Activated naive CD4-positive, alpha-beta T cell treated with anti-CD3 and anti-CD28 coated beads, Interleukin-2, amount 50 U/mL, for 16 hours (primary cell): Measurements from ENCODE around the gene ATG2B.

Experiments used
- DNase-seq: peaks from one replicate; pipeline ENCODE4 v3.0.0-alpha.2; 2020

The ATG2B gene

DNA sequence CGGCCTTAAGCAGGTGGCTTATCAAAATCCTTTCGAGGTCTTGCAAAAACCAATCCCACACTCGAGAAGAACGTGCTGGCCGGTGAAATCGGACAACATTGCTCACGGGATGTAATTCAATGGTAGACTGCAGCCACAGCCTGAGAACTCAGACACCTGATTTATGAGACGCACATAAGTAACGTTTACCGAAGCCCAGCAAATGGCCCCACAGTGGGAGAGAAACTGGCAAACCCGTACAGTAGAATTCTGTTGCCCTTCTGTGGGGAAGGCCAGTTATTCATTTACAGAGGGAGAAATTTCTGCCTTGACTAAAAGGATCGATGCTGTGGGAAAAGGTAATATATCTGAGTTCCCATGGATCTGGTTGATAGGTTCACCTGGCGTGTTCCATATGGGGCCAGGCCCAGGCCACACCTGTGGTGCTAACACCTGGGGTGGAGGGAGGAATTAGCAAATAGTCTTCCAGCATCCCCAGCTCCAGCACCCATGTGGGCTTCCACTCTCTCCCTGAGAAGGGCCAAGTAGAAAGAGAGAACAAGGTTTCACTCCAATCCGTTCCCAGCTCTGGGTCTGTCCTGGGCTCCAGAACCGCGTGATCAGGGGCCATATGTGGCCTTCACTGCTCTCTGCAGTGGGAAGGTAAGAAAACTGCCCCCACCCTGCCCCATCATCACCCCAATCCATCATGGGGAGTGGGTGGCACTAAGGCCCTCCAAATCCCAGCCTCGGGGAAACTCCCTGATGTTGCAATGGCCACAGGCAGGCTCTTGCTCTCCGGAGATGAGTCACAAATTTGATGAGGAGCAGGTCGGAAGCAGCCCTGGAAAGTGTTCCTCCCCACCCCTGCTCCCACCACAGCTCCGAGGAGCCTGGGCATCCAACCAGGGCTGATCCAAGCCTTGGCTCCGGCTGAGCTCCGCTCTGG is 94.4 kb downstream of the ATG2B start:
- no peak for DNase-seq

DNA sequence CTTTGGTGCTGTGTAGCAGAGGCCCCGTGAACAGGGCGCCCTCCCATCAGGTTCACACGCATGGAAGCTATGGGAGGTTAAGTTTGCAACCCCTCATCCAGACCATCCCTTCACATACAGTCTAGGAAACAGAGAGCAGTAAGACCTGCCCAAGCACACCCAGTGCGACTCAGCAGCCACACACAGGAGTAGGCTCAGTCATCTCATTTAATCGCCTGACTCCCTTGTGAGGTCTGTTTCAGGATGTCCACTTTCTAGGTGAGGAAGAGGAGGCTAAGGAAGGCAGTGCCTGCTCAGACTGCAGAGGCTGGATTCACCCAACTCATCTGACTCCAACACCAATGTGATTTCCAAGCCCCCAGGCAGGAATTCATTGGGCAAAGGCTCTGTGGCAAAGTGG is 95.2 kb downstream of the ATG2B start:
- DNase-seq, result no peak

DNA sequence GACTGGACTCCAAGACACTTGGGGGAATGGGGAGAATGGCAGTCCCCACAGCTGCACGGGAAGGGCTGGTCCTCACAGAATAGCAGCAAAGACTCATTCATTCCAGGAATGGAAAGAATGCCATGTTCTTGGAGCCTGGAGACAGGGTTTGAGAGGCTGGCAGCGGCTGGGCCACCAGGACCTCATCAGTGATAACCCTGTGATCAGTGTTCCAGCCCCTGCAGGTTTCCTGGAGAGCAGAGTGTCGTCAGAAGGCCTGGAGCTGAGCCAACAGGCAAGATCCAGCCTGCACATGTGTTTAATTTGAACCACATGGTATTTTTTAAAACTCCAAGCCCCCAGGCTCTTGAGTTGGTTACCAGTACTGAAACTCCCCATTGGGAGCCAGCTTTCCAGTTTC is 95.8 kb downstream of the ATG2B start:
- no peak for DNase-seq

DNA sequence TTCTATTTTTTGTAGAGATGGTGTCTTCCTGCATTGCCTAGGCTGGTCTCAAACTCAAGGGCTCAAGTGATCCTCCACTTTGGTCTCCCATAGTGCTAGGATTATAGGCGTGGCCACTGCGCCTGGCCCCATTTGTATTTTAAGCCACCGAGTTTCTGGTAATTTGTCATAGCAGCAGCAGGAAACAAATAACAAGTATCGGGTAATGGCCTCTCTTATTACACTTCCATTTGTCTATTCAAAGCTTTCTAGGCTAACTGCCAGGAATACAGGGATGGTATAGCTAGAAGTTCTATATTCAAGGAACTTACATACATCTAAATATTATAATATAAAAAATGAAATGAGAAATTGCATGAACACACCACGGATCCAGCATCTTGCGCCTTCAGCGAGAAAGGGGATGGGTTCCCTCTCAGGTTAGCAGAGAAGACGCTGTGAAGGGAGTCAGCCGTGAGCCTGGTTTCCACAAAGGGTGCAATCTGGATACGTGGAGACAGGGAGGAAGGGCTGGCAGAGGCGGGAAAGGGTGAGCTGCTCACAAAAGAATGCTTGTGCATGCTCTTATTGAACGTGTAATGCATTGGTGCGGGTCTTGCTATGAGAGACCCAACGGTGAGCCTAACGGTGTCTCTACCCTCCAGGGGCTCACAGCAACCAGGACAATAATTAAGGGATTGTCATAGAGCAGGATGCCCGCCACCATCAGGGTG is 97.6 kb downstream of the ATG2B start:
- DNase-seq, result no peak

DNA sequence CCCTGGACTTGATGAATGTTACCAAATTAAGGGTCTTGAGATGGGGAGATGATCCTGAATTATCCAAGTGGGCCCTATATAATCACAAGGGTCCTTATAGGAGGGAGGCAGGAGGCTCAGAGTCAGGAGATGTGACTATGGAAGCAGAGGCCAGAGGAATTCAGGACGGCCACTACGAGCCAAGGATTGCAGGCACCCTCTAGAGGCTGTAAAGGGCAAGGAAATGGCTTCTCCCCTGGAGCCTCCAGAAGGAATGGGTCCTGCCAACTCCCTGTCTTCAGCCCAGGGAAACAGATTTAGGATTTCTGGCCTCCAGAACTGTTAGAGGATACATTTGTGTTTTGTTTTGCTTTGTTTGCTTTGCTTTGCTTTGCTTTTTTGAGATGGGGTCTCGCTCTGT is 98.3 kb downstream of the ATG2B start:
- no peak for DNase-seq

DNA sequence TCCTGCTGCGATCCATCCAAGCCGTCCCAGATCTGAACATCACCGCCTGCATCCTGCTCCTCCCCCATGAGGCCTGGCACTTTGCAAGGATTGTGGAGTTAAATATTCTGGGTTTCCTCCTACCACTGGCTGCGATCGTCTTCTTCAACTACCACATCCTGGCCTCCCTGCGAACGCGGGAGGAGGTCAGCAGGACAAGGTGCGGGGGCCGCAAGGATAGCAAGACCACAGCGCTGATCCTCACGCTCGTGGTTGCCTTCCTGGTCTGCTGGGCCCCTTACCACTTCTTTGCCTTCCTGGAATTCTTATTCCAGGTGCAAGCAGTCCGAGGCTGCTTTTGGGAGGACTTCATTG is 99.0 kb downstream of the ATG2B start:
- no peak for DNase-seq

DNA sequence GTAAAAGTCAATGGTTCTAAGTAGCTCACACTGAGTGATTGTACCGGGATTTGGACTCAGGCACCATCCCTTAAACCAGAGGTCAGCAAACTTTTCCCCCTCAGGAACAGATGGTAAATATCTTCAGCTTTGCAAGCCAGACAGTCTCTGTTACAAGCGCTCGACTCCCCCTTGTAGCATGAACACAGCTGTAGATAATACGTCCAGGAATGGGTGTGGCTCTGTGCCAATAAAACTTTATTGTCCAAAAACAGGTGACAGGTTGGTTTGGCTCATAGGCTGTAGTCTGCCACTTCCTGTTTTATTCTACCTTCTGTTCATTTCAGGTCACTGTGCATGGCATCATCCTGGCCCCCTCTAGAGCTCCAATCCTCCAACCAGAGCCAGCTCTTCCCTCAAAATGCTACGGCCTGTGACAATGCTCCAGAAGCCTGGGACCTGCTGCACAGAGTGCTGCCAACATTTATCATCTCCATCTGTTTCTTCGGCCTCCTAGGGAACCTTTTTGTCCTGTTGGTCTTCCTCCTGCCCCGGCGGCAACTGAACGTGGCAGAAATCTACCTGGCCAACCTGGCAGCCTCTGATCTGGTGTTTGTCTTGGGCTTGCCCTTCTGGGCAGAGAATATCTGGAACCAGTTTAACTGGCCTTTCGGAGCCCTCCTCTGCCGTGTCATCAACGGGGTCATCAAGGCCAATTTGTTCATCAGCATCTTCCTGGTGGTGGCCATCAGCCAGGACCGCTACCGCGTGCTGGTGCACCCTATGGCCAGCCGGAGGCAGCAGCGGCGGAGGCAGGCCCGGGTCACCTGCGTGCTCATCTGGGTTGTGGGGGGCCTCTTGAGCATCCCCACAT is 99.6 kb downstream of the ATG2B start:
- no peak for DNase-seq

DNA sequence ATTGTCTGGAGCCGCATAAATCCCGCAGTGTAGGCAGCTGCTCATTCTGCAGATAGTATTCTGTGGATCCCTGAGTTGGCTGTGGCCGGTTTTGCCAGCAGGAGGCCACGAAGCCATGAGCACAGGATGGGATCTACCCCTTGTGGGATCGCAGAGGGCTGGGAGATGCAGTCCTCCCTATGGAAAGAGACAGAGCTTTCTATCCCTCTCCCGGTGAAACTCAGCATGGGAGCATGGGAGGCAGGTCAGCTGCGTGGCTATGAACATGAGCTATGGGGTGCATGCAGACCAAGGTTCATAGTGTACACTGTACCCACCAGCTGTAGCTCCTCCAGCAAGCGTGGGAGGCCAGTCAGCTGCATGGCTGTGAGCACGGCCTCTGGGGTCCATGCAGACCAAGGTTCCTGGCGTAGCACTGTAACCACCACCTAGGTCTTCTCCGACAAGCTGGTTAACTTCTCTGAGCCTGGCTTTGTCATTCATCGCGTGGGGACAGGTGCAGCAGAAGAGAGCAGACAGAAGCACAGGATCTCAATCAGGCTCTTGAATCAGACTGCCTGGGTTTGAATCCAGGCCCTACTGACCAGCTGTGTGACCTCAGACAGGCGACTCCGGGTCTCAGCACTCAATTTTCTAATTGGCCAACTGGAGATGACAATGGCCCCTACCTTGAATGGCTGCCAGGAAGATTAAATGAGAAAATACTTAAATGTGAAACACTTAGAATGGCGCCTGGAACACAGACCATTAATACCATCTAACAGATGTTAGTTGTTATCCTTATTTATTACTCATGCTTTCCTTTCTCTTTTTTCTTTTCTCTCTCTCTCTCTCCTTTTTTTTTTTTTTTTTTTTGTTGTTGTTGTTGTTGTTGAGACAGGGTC is 101.1 kb downstream of the ATG2B start:
- DNase-seq, result no peak

DNA sequence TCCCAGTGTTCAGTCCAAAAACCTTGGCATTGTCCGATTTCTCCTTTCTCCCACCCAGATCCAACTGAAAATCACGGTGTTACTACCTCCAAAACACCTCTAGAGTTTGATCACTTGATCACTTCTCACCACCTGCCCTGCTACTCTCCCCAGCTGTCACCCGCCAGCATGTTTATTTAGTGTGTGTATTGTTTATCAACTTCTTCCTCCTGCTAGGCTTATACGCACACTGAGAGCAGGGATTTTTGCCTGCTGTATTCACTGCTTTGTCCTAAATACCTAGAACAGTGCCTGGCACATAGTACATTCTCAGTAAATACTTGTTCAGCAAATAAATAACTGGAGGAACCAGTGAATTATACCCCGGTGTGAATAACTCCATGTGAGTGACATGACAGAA is 102.1 kb downstream of the ATG2B start:
- no peak for DNase-seq

DNA sequence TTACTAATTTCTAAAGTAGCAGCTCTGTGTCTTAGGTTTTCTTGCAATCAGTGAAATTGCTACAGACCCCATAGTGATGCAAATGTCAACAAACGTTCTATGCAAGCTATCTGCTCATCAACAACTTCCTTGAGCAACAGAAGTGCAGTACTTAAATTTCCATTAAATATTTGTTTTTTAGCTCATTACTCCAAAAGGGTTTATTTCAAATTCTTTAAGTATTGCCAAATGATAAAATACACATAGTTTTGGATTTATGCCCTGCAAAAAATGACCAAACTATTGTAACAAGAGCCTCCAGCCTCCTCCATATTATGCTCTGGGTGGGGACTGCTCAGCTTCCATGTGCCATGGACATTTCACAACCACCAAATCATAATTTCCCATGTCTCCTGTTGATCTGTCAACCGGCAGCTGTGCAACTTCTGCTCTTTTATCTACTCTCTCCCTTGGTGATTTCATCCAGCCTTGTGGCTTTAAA is 102.8 kb downstream of the ATG2B start:
- DNase-seq, result no peak

DNA sequence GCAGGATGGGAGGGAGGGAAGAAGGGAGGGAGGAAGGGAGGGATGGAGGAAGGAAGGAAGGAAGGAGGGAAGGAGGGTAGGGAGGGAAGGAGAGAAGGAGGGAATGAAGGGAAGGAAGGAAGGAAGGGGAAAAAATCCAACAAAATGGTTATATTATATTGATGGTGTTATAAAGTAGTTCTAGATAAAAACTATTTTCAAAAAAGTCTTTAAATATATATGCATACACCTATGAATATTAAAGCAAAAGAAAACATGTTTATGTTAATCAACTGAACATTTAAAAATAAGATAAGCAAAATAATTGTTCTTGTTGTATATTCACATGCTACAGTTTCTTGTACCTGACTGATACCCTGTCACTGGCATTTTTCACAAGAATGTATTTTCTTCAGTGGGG is 105.2 kb downstream of the ATG2B start:
- DNase-seq, result no peak

DNA sequence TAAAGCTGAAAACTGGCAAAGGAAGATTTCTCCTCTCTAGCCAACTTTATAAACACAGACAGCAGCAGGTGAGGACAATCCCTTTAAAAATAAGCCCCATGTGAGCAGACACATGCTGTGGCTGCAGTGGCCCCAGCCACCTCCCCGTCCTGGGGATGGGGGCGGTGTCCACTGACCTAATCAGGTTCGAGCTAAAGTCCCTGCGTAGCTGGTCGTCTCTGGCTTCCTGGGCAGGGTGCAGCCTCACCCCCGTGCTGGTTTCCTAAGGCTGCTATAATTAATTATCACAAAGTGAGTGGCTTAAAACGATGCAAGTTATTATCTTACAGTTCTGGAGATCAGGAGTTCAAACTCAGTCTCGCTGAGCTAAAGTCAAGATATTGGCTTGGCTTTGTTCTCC is 106.1 kb downstream of the ATG2B start:
- no peak for DNase-seq

DNA sequence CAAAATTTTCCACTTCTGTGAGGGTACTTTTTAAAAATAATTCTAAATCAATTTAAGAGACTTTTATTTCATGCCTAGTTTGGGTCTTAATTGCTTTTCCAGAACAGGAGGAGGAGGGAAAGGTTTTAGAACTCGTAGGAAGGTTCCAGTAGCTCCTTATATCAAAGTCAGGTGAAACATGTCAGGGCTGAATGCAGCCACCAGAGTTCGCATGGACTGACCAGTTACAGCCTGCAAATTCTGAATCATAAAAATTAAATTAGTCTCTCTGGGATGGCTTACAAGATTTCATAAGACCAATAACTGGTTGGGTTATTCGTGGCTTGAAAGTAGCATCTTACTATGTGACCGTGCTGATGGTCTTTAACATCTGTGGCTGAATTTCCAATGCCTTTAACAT is 106.7 kb downstream of the ATG2B start:
- no peak for DNase-seq

DNA sequence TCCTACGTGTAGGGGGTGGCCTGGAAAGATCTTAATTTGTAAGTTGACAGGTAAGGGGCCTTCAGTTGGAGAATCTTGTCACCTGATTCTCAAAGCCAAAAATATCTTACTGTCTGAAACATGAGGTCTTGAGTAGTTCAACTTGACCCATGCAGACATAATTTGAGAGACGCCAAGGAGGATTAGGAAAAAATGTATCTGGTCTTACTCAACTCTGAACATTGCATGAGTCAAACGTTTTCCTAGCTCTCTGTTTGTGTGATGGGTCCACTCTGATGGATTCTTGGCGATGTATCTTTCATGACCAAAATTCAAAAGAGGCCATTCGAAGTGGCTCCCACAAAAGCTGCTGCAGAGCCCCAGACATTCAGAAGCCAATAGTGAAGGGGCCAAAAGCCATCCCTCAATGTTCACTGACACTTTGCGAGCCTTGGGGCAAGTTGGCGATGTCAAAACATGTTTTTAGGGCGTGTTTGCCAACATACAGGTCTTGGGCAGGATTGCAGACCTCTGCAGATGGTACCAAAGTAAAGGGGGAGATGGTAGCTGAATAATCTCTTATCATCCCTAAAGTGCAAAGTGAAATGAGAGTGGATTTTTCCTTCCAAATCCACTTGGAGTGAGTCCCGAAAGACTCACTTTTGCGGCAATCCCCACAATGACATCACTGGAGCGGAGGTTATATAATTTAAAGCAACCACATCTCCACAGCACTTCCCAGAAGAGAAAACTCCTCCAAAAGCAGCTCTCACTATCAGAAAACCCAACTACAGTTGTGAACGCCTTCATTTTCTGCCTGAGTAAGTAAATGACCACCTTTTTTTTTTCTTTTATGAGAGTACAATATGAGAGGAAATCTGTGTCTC is 107.4 kb downstream of the ATG2B start, which contains the start of gene BDKRB1:
TSS of gene BDKRB1 (plus strand) at position 710 of the 866 bp plus-strand sequence. CDS start 7,473 bp downstream, outside the sequence.
- no peak for DNase-seq

DNA sequence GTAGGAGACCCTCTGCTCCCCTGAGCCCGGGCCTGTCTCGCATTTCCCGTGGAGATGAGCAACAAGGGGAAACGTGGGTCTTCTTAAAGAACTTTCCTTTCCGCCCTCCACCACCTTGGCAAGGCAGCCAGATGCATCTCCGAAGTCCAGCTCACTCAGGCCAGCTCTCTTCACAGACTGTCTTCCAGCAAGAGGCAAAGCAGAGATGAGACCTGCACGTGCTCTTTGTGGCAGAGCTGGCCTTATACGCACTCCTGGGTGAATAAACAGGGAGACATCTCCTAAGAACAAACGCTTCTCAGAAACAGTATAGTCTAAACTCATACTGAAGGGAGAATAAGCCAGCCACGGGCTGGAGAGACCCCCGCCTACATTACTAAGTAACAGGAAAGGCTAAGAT is 108.5 kb downstream of the ATG2B start:
- DNase-seq, result no peak

DNA sequence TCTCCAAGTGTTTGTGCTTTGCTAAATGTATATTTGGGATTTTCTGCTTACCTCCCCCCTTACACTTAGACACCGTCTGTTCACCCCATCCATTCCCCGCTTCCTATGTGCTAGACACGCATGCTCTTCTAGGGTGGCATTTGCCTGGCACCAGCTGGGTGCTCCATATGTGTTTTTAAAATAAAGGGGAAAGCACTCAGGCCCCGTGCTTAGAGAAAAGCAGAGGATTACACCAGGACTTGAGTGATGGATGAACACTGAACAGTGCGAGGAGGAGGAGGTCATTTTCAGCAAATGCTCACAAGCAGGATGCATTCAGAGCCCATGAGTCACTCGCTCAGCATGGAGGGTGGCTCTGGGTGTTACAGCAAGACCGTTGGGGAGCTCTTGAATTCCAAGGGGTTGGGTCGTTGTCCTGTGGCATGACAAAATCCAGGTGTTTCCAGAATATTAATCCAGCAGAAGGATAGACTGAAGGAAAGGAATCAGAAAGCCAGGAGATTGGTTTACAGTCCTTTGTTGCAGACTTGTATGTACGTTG is 110.1 kb downstream of the ATG2B start:
- no peak for DNase-seq

DNA sequence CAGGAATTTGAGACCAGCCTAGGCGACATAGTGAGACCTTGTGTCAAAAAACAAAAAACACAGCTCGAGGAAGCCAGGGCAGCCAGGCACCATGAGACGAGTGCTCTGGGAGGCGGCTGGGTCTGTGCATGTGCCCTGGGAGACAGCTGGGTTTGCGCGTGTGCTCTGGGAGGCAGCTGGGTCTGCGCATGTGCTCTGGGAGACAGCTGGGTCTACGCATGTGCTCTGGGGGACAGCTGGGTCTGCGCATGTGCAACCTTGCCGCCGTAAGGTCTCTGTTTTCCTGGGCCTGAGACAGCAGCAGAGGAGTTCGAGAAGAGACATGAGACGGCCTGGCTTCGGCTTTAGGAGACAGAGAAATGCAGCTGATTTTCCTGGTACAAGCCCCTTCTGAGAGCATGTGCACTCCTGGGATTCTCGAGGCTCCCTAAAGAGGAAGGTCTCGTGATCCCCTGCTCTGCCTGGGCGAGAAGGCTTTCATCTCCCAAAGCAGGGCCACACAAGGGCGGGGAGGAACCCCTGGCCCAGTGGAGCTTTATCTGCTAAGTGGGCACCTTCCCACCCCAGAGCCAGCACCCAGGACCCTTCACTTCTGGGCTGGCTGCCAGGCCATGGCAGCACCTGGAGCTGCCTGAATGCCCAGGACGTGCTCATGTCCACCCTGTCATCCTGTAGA is 110.7 kb downstream of the ATG2B start:
- no peak for DNase-seq

DNA sequence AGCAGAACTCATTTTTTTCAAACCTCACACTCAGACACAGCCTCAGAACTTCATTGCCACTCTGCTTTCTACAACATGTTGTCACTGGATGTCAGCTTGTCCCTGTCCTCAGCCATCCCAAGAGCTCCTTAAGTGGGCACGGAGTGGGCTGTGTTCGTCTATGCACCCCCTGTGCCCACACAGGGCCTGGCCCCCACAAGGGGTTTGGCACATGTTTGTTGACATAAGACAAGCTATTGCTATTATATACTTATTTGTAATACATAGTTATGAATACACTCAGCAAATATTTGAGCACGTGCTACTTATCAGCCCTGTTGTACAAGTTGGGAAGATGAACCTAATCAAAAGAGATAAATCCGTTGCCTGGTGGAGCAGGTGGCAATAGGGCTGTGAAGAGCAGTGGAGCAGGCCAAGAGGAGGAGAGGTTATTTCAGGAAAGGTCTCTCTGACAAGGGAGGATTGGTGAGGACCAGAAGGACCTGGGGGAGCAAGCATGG is 111.4 kb downstream of the ATG2B start:
- DNase-seq, result no peak

DNA sequence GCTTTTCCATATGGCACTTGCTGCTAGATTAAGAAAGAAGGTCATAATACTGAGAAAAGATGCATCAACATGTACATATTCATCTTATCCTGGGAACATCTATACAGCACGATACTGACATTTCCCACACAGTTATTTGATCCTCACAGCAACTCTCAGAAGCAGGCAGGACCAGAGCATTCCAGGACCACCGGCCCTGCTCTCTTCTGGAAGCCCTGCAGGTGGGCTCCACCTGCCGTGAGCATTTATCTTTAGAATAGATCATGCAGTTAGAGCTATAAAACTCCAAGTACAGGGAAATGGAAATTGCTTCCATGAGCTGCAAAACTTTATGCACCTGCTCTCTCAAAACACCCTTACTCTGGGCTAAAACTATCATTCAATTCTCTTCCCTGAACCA is 112.7 kb downstream of the ATG2B start:
- no peak for DNase-seq

DNA sequence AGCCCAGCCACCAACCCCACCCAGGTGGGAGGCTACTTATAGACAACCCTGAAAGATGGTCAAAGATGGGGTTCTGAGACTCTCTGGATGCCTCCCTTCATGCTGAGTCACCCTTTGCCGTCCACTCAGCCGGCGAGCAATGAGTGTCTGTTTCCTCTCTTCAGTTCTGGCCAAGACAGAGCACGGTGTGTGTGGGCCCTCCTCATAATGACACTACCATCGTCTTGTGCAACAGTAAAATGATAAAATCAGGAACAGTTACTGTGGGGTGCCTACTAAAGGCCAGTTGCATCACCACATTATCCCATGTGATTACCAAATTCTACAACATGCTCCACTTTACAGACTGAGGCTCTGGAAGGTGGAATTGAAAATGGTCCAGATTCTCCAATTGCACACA is 114.1 kb downstream of the ATG2B start:
- DNase-seq, result no peak
